Measurements from ENCODE around the gene CIAO1.

CIAO1 gene

DNA sequence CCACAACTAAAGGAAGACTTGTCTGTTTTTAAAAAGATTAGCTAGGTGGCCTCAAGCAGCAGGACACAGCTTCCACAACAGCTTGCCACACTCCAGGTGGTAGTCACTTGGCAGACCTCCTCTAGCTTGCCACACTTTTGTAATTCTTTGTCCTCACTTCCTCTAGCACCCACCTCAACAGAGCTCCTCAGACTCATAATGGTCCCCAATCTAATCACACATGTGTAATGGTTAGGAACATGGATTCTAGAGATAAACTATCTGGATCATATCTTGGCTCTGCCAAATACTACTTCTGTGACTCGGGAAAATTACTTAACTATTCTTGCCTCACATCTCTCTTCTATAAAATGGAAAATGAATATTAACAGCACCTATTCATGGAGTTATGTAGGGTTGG, 35.8 kb downstream of the CIAO1 start:
- no peaks in the 10 kb centered on the region for H3K27me3 ChIP-seq (ENCODE audit: insufficient read depth, low read length)
- no peak overlapping the region for H3K4me3 ChIP-seq (ENCODE audit: low read length)
- no peak overlapping the region for H3K9ac ChIP-seq (ENCODE audit: low read depth, low read length)
- H3K27ac ChIP-seq (ENCODE audit: low read length) = no peak overlapping the region
- H3K9me3 ChIP-seq (ENCODE audit: insufficient read depth, low read depth, low read length) = no peaks in the 10 kb centered on the region
- H3K4me1 ChIP-seq (ENCODE audit: insufficient read depth, low read length) = peaks cover 11% of the 10 kb centered on the region
- H3K36me3 ChIP-seq (ENCODE audit: insufficient read depth, low read depth, low read length) = peaks cover 77% of the 10 kb centered on the region

DNA sequence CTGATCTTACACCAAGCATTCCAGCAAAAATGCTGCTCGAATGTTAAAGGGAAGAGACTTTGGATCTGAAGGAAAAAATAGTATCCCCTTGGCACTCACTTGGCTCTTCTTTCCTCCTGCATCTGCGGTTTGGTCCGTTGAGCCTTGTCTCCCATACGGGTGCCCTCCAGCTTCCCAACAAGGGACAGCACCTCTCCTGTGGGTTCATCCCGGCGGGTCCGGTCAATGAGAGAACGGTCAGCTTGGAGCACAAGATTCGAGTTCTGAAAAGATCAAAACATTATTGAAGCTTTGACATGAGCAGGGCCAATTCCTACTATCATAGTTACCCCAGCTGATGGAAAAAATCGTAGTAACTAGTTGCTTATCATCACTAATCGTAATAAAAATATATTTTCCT, 38.6 kb downstream of the CIAO1 start:
- Histone ChIP-seq H3K9ac (ENCODE audit: low read depth, low read length) (peak overlapping the region; percentile 98), H3K9me3 (ENCODE audit: insufficient read depth, low read depth, low read length) (no peaks in the 10 kb centered on the region), H3K36me3 (ENCODE audit: insufficient read depth, low read depth, low read length) (peaks cover 50% of the 10 kb centered on the region), H3K4me3 (ENCODE audit: low read length) (peak overlapping the region; percentile 99), H3K27ac (ENCODE audit: low read length) (no peak overlapping the region), H3K27me3 (ENCODE audit: insufficient read depth, low read length) (no peaks in the 10 kb centered on the region), H3K4me1 (ENCODE audit: insufficient read depth, low read length) (peaks cover 11% of the 10 kb centered on the region)

DNA sequence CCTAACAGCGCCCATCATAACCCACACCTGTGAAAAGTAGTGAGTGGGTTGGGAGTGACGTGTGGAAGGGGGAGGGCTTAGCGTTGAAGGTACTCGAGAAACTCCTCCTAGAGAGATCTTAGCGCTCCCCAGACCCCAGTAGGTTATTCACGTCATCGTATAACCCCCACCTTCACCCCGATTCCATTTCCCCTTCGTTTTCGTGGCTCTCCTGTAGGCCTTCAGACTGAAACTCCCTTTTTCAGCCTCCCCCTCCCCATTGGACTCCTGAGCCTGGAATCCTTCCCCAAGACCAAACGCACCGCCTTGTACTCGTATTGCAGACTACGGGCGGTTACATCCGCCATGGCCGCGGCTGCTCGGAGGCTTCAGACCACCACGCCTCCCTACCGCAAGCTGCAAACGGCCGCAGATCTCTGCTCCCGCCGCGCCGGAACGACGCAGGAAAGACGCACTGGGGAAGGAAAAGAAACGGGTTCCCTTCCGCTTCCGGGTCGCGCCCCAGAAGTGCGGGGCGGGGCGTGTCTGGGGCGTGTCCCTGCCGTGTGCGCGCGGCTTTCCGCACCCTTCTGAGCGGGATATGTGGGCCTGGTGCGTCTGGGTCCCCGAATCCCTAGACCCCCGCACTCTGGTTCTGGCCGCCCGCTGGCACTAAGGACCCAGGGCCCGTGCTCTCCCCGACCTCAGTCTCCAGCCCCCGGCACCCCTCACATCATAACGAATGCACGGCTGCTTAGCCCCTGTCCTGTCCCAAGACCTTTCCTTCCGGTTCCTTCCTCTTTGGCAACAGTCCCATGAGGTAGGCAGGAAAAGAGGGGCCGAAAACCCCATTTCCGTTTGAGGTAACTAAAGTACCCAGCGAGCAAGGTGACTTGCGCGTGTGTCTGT, 39.3 kb downstream of the CIAO1 start, which contains the start of gene SNRNP200:
TSS of gene SNRNP200 (minus strand) at position 456 of the 888 bp plus-strand sequence. CDS start at position 347, 109 bp downstream.
- Histone ChIP-seq H3K27me3 (ENCODE audit: insufficient read depth, low read length) (no peaks in the 10 kb centered on the region), H3K4me1 (ENCODE audit: insufficient read depth, low read length) (peaks cover 11% of the 10 kb centered on the region), H3K4me3 (ENCODE audit: low read length) (peak within 1 kb of the TSS; percentile 99), H3K36me3 (ENCODE audit: insufficient read depth, low read depth, low read length) (peaks cover 43% of the 10 kb centered on the region), H3K27ac (ENCODE audit: low read length) (peak within 1 kb of the TSS; percentile 79), H3K9me3 (ENCODE audit: insufficient read depth, low read depth, low read length) (no peaks in the 10 kb centered on the region), H3K9ac (ENCODE audit: low read depth, low read length) (peak within 1 kb of the TSS; percentile 98)

DNA sequence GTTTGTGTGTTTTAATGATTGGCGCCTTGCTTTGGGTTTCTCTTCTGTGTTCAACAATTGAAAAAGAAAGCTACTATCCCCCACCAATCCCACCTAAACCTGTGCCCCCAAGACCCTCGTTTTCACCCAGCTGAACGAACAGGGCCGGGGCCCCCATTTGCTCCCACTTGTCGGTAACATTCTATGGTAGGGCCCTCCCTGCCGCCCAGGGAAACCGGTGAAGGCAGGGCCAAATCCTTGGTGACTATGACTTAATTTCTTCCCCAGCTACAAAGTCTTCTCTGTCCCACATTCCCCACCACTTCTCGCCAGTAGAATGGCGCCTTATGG, 39.9 kb downstream of the CIAO1 start:
- H3K27ac ChIP-seq (ENCODE audit: low read length) = peak overlapping the region; percentile 79
- H3K9ac ChIP-seq (ENCODE audit: low read depth, low read length) = peak overlapping the region; percentile 98
- H3K4me3 ChIP-seq (ENCODE audit: low read length) = peak overlapping the region; percentile 99
- peaks cover 37% of the 10 kb centered on the region for H3K36me3 ChIP-seq (ENCODE audit: insufficient read depth, low read depth, low read length)
- no peaks in the 10 kb centered on the region for H3K9me3 ChIP-seq (ENCODE audit: insufficient read depth, low read depth, low read length)
- H3K4me1 ChIP-seq (ENCODE audit: insufficient read depth, low read length) = peaks cover 11% of the 10 kb centered on the region
- H3K27me3 ChIP-seq (ENCODE audit: insufficient read depth, low read length) = no peaks in the 10 kb centered on the region

DNA sequence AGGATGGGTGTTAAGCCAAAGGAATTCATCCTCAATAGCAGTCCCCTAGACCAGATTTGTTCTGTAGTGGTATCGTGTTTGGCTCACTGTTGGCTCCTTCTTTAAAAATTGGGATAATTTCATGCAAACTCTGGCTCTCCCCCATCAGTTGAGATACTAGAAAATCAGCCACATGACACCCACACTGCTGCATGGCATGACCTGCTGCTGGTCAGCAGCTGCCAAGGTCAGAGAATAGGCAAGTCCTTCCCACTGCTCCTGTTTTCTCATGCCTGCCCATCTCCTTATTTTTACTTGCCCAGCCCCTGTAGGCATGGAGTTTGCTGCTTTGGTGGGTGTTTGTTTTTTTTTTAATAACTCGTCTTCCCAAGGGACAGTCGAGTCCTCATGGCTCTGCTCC, 40.3 kb downstream of the CIAO1 start:
- peak overlapping the region; percentile 99 for H3K4me3 ChIP-seq (ENCODE audit: low read length)
- H3K27ac ChIP-seq (ENCODE audit: low read length) = peak overlapping the region; percentile 79
- H3K9me3 ChIP-seq (ENCODE audit: insufficient read depth, low read depth, low read length) = no peaks in the 10 kb centered on the region
- peaks cover 32% of the 10 kb centered on the region for H3K36me3 ChIP-seq (ENCODE audit: insufficient read depth, low read depth, low read length)
- no peaks in the 10 kb centered on the region for H3K27me3 ChIP-seq (ENCODE audit: insufficient read depth, low read length)
- peak overlapping the region; percentile 98 for H3K9ac ChIP-seq (ENCODE audit: low read depth, low read length)
- peaks cover 11% of the 10 kb centered on the region for H3K4me1 ChIP-seq (ENCODE audit: insufficient read depth, low read length)

DNA sequence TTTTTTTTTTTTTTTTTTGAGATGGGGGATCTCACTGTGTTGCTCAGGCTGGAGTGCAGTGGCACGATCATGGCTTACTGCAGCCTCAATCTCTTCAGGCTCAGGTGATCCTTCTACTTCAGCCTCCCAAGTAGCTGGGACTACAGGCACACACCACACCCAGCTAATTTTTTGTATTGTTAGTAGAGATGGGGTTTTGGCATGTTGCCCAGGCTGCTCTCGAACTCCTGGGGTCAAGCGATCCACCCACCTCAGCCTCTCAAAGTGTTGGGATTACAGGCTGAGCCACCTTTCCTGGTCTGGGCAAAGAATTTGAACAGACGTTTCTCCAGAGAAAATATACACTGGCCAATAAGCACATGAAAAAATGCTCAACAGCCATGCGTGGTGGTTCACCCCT, 42.2 kb downstream of the CIAO1 start:
- no peak overlapping the region for H3K9ac ChIP-seq (ENCODE audit: low read depth, low read length)
- H3K4me1 ChIP-seq (ENCODE audit: insufficient read depth, low read length) = peaks cover 11% of the 10 kb centered on the region
- H3K27ac ChIP-seq (ENCODE audit: low read length) = no peak overlapping the region
- peaks cover 14% of the 10 kb centered on the region for H3K36me3 ChIP-seq (ENCODE audit: insufficient read depth, low read depth, low read length)
- no peaks in the 10 kb centered on the region for H3K27me3 ChIP-seq (ENCODE audit: insufficient read depth, low read length)
- no peaks in the 10 kb centered on the region for H3K9me3 ChIP-seq (ENCODE audit: insufficient read depth, low read depth, low read length)
- H3K4me3 ChIP-seq (ENCODE audit: low read length) = no peak overlapping the region

DNA sequence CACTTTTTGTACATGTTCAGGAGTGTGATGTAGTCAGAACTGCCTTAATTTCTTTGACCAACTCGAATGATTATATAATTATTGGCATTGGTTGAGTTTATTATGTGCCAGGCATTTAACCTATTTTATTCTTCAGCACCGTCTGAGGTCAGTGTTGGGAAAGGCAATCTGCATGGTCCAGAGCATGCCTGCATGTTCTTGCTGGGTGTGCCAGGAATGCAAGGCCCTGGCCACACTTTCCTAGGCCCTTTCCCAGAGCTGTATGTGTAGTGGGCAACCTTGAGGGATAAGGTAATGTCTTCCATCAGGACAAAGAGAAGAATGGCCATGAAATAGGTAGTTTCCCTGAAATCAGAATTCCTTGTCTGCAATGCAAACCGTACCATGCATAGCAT, 49.0 kb downstream of the CIAO1 start:
- H3K9ac ChIP-seq (ENCODE audit: low read depth, low read length) = no peak overlapping the region
- peaks cover 13% of the 10 kb centered on the region for H3K27me3 ChIP-seq (ENCODE audit: insufficient read depth, low read length)
- no peaks in the 10 kb centered on the region for H3K36me3 ChIP-seq (ENCODE audit: insufficient read depth, low read depth, low read length)
- H3K4me1 ChIP-seq (ENCODE audit: insufficient read depth, low read length) = no peaks in the 10 kb centered on the region
- no peak overlapping the region for H3K27ac ChIP-seq (ENCODE audit: low read length)
- no peak overlapping the region for H3K4me3 ChIP-seq (ENCODE audit: low read length)
- no peaks in the 10 kb centered on the region for H3K9me3 ChIP-seq (ENCODE audit: insufficient read depth, low read depth, low read length)

DNA sequence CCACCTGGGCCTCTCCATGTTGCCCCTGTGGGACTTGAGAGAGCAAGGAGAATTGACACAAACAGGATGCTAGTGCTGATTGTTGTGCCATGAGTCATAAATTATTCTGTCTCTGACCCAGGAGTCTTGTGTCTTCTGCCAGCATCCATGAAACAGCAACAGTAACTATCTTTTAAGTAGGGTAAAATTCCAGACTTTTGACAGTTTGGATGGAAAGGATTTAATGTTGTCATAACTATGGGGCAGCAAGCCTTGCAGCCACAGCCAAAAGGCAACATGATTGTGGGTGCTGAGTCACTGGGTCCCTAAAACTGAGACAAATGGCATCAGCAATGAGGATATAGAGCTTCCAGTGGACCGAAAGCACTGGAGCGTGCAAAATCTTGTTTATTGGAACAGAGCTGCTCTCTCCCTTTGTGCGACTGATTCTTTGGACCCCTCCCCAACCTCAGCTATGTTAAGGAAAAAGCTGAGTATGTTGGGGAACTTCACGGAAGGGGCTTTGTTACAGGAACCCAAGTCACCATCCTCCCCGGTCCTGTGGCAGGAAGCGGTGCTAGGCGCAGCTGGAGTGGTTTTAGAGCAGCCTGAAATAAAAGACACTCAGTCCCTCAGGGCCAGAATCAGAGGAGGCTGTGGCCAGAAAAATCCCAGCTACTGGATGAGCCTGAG, 49.5 kb downstream of the CIAO1 start:
- no peaks in the 10 kb centered on the region for H3K9me3 ChIP-seq (ENCODE audit: insufficient read depth, low read depth, low read length)
- H3K4me1 ChIP-seq (ENCODE audit: insufficient read depth, low read length) = no peaks in the 10 kb centered on the region
- H3K27me3 ChIP-seq (ENCODE audit: insufficient read depth, low read length) = peaks cover 18% of the 10 kb centered on the region
- no peak overlapping the region for H3K9ac ChIP-seq (ENCODE audit: low read depth, low read length)
- no peaks in the 10 kb centered on the region for H3K36me3 ChIP-seq (ENCODE audit: insufficient read depth, low read depth, low read length)
- no peak overlapping the region for H3K4me3 ChIP-seq (ENCODE audit: low read length)
- no peak overlapping the region for H3K27ac ChIP-seq (ENCODE audit: low read length)

DNA sequence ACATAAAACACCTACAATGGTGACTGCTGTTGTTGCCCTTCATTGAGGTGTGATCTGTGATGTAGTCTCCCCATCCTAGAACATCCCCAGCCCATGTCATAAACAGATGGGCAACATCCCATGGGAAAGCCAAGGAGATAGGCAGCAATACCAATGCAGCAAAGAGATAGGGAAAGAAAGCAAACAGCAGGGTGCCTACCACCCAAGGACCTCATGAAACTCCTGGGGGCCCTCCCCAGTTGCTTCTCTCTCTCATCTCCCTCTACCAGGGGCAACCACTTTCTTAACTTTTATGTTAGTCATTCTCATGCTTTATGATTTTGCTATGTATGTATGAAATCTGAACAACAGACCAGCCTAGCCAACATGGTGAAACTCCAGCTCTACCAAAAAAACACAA, 51.0 kb downstream of the CIAO1 start:
- Histone ChIP-seq H3K4me3 (ENCODE audit: low read length) (no peak overlapping the region), H3K27ac (ENCODE audit: low read length) (no peak overlapping the region), H3K9me3 (ENCODE audit: insufficient read depth, low read depth, low read length) (no peaks in the 10 kb centered on the region), H3K4me1 (ENCODE audit: insufficient read depth, low read length) (no peaks in the 10 kb centered on the region), H3K9ac (ENCODE audit: low read depth, low read length) (no peak overlapping the region), H3K36me3 (ENCODE audit: insufficient read depth, low read depth, low read length) (no peaks in the 10 kb centered on the region), H3K27me3 (ENCODE audit: insufficient read depth, low read length) (peaks cover 33% of the 10 kb centered on the region)

DNA sequence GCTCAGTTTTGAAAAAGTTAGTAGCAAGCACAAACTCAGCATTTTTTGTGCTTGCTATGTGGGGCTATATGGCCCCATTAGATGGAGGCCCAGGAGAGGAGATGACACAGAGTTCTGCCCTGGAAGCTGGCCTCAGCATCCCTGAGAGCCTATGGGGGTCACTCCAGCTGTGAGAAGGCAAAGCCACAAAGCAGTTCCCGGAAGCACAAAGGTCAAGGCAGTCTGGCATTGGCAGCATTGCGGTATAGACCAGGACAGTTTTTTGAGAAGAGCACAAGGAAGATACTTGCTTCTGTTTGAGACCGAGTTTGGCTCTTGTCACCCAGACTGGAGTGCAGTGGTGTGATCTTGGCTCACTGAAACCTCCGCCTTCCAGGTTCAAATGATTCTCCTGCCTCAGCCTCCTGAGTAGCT, 51.6 kb downstream of the CIAO1 start:
- peaks cover 39% of the 10 kb centered on the region for H3K27me3 ChIP-seq (ENCODE audit: insufficient read depth, low read length)
- no peaks in the 10 kb centered on the region for H3K9me3 ChIP-seq (ENCODE audit: insufficient read depth, low read depth, low read length)
- H3K4me3 ChIP-seq (ENCODE audit: low read length) = no peak overlapping the region
- H3K9ac ChIP-seq (ENCODE audit: low read depth, low read length) = no peak overlapping the region
- no peaks in the 10 kb centered on the region for H3K36me3 ChIP-seq (ENCODE audit: insufficient read depth, low read depth, low read length)
- no peaks in the 10 kb centered on the region for H3K4me1 ChIP-seq (ENCODE audit: insufficient read depth, low read length)
- no peak overlapping the region for H3K27ac ChIP-seq (ENCODE audit: low read length)

DNA sequence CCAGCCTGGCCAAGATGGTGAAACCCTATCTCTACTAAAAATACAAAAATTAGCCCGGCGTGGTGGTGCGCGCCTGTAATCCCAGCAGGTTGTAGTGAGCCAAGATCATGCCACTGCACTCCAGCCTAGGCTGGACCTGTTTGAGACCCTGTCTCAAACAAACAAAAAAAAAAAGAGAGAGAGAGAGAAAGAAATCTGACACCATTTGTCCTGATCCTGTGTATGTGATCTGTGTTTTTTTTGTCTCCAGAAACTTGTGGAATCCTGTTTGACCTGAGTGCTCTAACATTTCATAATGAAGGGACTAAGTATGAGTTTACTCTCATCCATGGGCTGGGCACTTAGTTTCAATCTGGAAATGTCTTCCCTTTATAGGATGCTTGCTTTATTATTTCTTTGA, 52.7 kb downstream of the CIAO1 start:
- no peak overlapping the region for H3K4me3 ChIP-seq (ENCODE audit: low read length)

DNA sequence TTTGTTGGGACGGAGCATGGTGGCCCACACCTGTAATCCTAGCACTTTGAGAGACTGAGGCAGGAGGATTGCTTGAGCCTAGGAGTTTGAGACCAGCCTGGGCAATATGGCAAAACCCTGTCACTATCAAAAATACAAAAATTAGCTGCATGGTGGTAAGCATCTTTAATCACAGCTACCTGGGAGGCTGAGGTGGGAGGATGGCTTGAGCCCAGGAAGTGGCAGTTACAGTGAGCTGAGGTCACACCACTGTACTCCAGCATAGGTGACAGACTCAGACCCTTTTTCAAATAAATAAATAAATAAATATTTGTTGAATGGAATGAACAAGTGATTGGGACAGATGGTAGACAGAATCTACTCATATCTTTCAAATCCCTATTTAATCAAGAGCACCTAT, 53.4 kb downstream of the CIAO1 start:
- H3K4me3 ChIP-seq (ENCODE audit: low read length) = no peak overlapping the region
- no peak overlapping the region for H3K27ac ChIP-seq (ENCODE audit: low read length)
- H3K9ac ChIP-seq (ENCODE audit: low read depth, low read length) = no peak overlapping the region
- no peaks in the 10 kb centered on the region for H3K4me1 ChIP-seq (ENCODE audit: insufficient read depth, low read length)
- H3K27me3 ChIP-seq (ENCODE audit: insufficient read depth, low read length) = peaks cover 57% of the 10 kb centered on the region
- no peaks in the 10 kb centered on the region for H3K9me3 ChIP-seq (ENCODE audit: insufficient read depth, low read depth, low read length)
- no peaks in the 10 kb centered on the region for H3K36me3 ChIP-seq (ENCODE audit: insufficient read depth, low read depth, low read length)

More for the DNA sequence above, 52.7 kb downstream of the CIAO1 start:
- no peak overlapping the region for H3K9ac ChIP-seq (ENCODE audit: low read depth, low read length)
- H3K36me3 ChIP-seq (ENCODE audit: insufficient read depth, low read depth, low read length) = no peaks in the 10 kb centered on the region
- no peaks in the 10 kb centered on the region for H3K4me1 ChIP-seq (ENCODE audit: insufficient read depth, low read length)
- no peak overlapping the region for H3K27ac ChIP-seq (ENCODE audit: low read length)
- no peaks in the 10 kb centered on the region for H3K9me3 ChIP-seq (ENCODE audit: insufficient read depth, low read depth, low read length)
- H3K27me3 ChIP-seq (ENCODE audit: insufficient read depth, low read length) = peaks cover 50% of the 10 kb centered on the region

All from iPS-20b (cell line).